HG02973 (cell line): ENCODE measurements around the gene DNM1.

Source experiments
- ATAC-seq: cut with Tn5 transposase; IDR thresholded peaks from one replicate; pipeline ENCODE4 v1.9.1; 2021; ENCODE audit warnings: moderate library complexity; ENCODE audit not compliant: unreplicated experiment

The DNM1 gene

GRCh38 chr9:128249908-128250838 lies 47.0 kb downstream of the DNM1 start:
- ATAC-seq = peak; percentile 77

DNA sequence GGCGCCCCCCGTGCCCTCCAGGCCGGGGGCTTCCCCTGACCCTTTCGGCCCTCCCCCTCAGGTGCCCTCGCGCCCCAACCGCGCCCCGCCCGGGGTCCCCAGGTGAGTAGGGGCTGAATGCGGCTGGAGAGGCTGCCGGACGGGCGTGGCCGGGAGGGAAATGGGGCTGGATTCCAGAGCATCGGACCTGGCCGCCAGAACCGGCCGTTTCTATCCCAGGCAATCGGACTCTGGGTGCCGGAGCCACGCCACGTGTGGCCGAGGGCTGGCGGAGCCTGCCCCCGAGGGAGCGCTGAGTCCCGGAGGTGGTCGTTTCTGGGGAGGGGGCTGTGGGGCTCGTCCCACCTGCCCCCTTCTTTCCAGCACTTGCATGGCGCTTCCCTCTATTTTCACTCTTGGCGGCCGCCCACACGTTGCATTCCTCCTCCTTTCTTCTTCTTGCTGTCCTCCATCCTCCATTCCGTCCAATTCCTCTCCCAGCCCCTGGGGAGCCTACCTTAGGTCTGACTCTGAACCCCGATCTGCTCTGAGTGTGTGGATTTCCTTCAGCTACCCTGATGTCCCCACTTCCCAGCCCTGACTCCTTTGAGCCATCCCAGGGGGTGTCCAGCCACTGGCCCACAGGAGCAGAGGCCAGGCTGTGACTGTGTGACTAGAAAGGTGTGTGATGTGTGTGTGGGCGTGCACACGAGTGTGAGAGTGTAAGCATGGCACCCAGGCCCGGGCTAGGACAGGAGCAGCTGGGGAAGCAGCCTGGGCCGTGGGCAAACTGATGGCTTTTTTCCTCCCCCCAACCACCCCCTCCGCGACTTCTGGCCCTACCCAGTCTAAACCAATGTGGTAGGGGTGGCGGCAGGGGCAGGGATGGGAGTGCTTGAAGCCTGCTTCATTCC lies 47.9 kb downstream of the DNM1 start:
- no peak for ATAC-seq

GRCh38 chr9:128251732-128252100 lies 48.5 kb downstream of the DNM1 start:
- ATAC-seq = no peak

GRCh38 chr9:128252317-128253139 lies 49.3 kb downstream of the DNM1 start:
- no peak for ATAC-seq

DNA sequence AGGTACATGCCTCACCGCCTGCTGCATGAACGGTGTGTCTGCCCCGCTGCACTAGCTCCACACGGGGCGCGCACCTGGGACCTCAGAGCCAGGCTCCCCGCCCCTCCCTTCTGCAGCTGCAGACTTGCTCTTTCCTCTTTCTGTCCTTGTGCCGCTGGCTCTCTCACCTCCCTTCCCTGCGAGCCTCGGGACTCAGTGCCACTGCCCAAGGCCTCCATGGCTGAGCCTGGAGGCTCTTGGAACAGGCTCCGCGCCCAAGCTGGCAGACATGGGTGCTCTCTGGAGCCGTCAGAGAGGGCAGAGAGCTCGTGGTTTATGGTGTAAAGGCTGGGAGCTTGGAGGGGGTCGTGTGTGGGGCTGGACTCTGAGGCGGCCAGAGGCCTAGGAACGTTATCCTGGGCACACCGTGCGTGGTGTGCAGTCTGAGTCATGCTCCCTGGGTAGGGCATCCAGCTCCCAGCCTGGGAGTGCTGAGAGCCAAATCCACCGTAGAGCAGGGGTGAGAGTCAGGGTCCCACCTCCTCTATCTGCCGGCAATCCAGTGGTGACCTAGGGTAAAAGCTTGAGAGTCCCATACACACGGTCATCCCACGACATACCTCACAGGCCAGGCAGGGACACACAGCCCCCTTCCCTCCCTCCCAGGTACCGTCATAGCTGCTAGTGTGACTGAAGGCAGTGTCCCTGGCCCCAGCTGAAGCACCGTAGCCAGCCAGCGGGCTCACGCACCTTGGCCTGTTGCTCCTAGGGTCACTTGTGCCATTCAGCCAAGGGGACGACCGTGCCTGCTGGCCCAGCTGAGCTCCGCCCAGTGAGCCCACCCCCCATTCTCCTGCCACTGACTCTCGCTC lies 50.2 kb downstream of the DNM1 start:
- no peak for ATAC-seq

DNA sequence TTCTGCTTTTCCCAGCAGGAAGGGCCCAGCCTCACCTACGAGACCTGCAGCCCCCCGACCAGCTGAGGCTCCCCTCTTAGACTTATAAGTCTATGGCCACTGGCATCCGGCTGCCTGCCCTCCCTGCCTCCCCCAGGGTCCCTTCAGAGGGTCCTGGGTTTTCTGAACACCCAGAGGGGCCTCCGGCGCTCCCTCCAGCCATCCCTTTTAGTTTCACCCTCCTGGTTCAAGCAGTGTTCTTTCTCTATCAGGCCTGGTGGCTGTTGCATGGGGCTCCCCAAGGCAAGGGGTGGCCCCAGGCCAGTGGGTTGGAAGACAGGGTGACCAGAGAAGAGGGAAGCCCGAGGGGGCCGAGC lies 50.8 kb downstream of the DNM1 start:
- ATAC-seq = no peak

- ATAC-seq = no peak
Observed at GRCh38 chr9:128254362-128254761, 51.2 kb downstream of the DNM1 start.

DNA sequence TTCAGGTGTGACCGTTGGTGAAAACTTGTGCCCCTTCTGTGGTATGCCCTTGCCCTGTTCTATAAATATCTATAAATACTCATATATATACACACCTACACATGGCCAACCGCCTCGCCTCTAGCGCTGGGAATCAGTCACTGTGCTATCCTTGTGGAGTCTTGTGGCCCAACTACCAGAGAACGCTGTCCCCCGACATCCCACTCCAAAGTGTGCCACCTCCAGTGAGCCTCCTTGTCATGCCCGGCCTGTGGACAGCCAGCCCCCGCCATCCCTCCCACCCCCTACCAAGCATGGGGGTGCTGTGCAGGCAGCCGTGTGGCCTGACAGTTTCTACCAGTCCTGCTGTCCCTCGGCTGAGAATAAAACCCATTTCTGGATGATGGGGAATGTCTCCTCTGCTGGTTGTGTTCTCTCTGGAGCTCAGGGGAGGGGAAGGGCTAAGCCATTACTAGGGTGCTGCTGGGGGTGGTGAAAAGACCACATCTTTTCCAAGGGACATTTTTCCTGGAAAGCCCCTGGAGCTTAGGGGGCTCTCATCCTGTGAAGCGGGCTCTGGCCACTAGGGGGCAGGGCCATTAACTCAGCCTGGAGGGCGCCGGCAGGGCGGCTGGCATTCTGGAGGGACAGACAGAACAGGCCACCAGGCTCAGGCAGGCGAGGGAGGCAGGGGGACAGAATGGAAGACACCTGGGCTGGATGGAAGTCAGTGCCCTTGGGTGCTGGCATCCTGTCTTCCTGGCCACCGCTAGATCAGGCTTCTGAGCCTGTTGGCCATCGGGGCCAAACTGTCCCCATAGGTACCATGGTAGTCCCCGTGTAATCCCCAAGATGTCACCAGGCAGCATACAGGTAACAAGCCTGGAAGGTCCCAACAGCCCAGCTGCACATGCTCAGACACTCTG lies 51.9 kb downstream of the DNM1 start:
- no peak for ATAC-seq

DNA sequence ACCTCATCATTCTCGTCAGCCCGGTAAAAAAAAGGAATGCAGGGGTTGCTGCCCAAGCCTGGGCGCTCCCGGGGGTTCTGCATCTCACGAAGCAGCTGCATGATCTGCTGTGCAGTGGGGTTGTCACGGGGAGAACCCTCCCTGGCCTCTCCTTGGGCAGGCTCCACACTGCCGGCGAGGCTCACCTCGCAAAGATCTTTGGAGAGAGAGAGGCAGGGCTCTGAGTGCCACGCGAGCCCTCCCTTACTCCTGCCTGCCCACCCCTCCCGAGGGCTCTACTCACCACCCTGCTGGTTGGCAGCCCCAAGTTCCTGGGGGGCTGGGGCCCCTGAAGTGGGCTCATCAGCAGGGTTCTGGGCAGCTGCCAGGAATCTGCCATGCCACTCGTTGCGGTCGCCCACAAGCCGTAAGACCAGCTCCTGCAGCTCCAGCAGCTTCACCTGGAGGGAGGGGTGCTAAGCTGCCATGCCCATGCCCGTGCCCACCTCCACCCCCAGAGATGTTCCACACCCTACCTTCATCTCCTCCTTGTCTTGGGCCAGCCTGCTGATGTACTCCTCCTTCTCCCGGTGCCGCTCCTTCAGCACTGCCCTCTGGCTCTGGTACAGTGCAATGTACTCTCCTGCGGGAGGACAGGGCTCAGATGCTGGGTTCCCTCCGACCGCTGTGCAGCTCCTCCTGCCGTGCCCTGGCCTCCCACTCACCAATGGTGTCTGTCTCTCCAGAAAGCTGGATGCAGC lies 54.1 kb downstream of the DNM1 start:
- ATAC-seq = no peak

- ATAC-seq = no peak
Observed at GRCh38 chr9:128257907-128258306, 54.7 kb downstream of the DNM1 start.

GRCh38 chr9:128258326-128258725 lies 55.1 kb downstream of the DNM1 start:
- no peak for ATAC-seq

DNA sequence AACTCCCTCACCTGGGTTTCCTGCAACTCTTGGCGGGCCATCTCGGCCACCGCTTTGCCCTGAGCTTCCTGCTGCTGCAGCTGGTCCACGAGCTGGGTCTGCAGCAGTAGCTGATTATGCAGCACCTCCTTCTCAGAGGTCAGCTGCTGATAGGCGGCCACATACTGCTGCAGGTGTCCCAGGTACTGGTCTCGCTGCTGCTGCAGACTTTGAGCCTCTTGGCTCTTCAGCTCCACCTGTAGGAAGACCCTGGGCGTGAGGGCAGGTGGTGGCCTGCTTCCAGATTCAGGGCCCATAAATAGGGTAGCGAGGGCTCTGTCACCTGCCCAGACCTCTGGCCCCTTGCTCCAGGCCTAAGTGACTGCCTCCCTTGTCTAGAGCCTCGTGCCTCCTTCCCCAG lies 56.0 kb downstream of the DNM1 start:
- ATAC-seq = no peak

DNA sequence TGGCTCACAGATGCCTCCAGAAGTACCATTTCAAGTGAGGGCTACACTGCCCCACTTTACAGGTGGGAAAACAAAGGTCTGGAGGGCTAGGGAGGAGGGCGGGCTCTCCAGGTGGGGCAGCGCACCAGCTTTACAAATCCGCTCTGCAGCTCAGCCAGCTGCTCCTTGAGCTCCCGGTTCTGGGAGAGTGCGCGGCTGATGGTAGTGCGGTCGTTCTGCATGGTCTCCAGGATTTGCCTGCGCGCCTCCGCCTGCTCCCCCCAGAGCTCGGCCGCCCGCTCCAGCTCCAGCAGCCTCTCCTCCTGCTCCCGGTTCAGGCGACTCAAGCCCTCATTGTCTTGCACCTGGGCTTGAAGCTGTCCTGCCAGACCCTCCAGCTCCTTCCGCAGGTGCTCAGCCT lies 57.2 kb downstream of the DNM1 start:
- ATAC-seq = no peak

DNA sequence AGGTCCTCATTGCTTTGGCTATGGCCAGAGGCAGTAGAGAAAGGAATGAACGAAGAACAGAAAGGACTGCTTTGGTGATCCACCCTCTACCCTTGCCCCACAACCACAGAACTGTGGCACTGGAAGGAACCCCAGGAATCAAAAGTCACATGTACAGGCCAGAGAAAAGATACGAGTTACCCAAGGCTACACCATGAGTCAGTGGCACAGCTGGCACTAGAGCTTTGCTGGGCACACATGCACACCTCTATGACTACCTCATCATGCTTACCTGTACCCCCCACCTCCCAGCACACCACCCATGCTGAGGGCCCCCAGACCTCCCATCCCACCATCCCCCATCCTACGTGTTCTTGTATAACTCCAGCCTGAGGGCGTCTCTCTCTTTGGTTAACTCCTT lies 59.5 kb downstream of the DNM1 start:
- no peak for ATAC-seq

GRCh38 chr9:128265348-128265847 lies 62.2 kb downstream of the DNM1 start:
- no peak for ATAC-seq

- no peak for ATAC-seq
Observed at GRCh38 chr9:128266868-128267590, 63.9 kb downstream of the DNM1 start.

- no peak for ATAC-seq
Observed at GRCh38 chr9:128271112-128271511, 67.9 kb downstream of the DNM1 start.

DNA sequence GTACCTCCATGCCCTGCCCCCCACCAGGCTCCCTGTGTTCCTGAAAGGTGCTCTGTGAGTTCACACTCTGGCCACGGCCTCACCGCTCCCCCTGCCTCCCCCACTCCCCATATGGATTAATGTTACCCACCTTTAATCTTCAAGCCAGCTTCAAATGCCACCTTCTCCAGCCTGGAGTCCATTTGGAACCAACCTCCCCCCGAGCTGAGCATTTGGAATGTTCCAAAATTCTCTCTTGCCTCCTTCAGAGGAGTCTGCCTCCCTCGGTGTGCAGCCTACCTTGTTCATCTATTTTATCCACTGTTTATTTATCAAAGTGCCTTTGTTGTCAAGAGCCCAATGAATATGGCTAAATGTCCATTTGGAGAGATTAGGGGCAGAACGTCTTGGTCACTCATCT lies 68.3 kb downstream of the DNM1 start:
- no peak for ATAC-seq
